HG02884 (cell line): Measurements from ENCODE around the gene MRI1.
"Not testable (repeated sequence)": the region's sequence is repeated elsewhere in the genome, so short reads cannot be mapped to it uniquely, and the experiment has no call there.

Source experiments
- ATAC-seq: cut with Tn5 transposase; IDR thresholded peaks from one replicate; pipeline ENCODE4 v1.9.1; 2021; ENCODE audit warnings: mild to moderate bottlenecking, moderate library complexity; ENCODE audit not compliant: unreplicated experiment

MRI1 gene

DNA sequence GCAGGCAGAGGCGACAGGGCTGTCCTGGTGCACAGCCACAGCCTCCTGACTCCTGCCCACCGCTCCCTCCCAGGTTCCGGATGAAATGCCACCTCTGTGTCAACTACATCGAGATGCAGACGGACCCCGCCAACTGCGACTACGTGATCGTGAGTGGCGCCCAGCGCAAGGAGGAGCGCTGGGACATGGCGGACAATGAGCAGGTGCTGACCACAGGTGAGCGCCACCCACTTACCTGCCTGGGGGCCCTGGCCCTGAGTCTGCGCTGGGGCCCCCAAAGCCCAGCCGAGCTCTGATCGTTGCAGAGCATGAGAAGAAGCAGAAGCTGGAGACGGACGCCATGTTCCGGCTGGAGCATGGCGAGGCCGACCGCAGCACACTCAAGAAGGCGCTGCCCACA, 5.5 kb upstream of the MRI1 start:
- no peak for ATAC-seq

- ATAC-seq: no peak
These were observed 2.9 kb upstream of the MRI1 start for GRCh38 chr19:13761423-13761822.

GRCh38 chr19:13762635-13763235, 1.6 kb upstream of the MRI1 start:
- ATAC-seq: no peak

- no peak for ATAC-seq
These were observed 1.1 kb upstream of the MRI1 start for GRCh38 chr19:13763265-13763664.

DNA sequence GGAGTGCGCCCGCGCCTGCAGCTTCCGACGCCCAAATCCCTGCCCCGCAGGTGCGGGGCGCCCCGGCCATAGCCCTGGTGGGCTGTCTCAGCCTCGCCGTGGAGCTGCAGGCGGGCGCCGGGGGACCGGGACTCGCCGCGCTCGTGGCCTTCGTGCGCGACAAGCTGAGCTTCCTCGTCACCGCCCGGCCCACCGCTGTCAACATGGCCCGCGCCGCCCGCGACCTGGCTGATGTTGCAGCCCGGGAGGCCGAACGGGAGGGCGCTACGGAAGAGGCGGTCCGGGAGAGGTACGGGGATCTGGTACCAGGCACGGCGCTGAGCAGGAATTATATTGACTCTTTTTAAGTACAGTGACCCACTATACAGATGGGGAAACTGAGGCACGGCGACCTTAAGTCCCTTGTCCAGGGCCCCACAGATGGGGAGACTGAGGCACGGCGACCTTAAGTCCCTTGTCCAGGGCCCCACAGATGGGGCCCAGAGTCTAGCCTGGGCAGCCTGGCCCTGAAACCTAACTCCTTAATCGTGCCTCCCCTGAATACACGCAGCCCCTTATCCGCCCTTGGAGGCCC, 586 bp downstream of the MRI1 start:
- ATAC-seq: no peak

DNA sequence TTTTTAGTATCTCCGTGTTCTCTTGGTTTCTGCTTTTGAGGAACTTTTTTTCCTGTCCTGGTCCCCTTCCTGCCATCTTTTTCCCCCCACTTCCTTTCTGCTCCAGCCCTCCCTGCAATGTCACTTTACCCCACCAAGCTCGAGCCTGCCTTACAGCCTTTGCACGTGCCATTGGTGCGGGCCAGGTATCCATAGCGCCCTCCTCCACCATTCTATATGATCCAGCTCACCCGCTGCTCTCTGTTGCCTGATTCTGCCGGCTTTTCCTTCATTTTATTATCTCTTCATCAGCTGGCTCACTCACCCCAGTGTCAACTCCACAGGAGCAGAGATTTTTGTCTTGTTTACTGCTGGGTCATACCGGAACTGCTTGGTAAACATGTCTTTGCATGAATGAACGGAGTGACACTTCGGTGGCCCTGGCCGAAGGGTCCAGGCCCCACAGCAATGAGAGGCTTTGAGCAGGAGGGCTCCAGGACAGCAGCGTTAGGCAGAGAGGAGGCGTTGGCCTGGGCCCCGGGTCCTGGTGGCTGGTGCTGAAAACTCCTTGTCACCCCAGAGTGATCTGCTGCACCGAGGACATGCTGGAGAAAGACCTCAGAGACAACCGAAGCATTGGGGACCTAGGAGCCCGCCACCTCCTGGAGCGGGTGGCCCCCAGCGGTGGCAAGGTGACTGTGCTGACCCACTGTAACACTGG, 1.2 kb downstream of the MRI1 start:
- no peak for ATAC-seq

DNA sequence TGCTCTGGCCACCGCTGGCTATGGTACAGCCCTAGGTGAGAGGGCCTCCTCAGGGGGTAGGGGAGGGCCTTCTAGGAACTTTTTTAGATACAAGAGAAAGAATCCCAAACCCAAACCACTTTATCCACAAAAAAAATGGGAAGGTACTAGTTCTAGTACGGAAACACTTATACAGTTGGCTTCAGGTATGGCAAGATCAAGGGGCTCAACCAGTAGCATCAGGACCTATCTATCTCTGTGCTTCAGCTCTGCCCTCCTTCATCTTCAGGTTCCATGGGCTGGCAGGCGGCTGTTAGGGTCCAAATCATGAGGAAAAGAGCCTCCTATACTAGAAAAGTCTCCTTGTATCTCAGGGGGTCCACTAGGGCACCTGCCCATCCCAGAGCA, 1.8 kb downstream of the MRI1 start:
- no peak for ATAC-seq

DNA sequence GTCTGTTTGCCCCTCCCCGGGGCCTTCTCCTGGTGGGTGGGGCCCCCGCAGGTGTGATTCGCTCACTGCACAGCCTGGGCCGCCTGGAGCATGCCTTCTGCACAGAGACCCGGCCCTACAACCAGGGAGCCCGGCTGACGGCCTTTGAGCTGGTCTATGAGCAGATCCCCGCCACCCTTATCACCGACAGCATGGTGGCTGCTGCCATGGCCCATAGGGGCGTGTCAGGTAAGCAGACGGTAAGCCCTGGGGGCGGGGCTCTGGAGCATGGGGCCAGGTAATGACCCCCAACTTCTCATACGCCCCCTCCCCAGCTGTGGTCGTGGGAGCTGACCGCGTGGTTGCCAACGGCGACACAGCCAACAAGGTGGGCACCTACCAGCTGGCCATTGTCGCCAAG, 4.2 kb downstream of the MRI1 start:
- no peak for ATAC-seq

DNA sequence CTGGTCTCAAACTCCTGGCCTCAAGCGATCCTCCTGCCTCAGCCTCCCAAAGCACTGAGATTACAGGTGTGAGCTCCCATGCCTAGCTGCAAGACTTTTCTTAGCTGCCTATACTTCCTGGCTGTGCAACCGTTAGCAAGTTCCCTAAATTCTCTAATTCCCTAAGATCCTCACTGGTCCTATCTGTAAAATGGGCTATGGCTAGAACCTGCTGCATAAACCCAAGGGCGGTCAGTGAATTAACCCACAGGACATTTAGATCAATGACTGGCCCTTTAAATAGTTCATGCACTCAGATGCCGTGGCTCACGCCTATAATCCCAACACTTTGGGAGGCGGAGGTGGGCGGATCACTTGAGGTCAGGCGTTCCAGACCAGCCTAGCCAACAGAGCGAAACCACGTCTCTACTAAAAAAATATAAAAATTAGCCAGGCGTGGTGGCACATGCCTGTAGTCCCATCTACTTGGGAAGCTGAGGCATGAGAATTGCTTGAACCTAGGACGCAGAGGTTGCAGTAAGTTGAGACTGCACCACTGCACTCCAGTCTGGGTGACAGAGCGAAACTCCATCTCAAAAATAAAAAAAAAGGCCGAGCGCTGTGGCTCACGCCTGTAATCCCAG, 5.8 kb downstream of the MRI1 start:
- no peak for ATAC-seq

DNA sequence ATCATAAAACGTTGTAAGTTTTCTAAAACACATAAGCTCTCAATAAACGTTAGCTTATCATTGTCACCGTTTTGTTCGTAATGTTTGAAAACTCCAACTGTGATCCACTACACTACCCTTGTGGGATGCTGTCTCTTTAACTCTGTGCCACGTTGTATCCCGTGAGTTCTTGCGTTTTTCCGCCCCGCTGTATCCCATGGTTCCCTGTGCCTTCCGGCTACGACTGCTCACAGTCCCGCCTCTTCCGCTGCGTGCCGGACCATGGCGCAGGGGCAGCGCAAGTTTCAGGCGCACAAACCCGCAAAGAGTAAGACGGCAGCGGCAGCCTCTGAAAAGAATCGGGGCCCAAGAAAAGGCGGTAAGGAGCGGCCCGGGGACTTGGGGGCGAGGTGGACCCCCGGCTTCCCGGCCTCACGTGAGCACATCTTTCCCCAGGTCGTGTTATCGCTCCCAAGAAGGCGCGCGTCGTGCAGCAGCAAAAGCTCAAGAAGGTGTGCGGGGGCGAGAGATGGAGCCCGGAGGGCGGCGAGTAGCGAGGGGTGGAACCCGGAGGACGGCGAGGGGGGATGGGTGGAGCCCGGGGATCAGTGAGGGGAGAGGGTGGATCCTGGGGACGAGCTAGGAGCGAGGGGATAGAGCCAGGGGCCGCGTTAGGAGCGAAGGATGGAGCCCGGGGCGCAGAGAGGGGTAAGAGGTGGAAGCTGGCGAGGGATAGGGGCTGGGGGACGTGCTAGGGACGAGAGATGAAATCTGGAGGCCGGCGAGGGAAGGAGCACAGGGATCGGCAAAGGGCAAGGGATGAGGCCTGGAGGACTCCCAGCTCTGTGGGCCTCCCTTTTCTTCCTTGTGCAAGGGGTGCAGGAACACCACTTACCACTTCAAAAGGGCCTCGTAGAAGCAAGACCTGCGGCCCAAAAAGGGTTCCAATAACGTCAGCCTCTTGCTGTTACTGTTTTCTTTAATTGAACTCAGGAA, 10.2 kb downstream of the MRI1 start, which contains the start of gene C19orf53:
C19orf53 (plus strand) TSS at position 240 of the 975 bp plus-strand sequence; CDS start at position 262, 22 bp downstream.
- ATAC-seq: peak; percentile 84

DNA sequence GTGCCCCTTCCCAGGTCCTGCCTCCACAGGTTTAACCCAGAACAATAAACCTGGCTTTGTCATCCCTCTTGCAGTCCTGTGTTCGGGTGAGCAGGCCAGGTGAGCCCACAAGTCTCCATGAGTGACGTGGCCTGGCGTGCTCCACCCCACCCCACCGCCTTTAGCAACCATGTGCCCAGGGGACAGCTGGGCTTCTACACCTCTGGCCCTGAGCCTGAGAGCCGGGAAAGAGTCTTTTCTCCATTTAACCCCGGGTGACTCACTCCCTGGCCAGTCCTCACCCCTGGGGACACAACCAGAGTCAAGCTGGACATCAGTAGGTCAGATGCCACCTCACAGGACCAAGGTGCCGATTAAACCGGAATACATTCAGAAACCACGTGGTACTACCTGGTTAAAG, 14.1 kb downstream of the MRI1 start:
- no peak for ATAC-seq

DNA sequence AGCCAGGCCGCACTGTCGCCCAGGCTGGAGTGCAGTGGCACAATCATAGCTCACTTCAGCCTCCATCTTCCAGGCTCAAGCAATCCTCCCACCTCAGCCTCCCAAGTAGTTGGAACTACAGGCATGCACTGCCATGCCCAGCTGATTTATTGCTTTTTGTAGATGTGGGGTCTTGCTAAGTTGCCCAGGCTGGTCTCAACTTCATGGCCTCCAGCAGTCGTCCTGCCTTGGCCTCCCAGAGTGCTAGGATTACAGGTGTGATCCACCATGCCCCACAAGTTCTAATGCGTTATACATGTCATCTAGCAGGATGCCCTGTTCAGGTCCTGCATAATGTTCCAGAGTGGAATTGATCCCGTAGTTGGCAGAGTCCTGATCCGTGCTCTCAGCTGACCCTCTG, 14.5 kb downstream of the MRI1 start:
- ATAC-seq: no peak

GRCh38 chr19:13779794-13780193, 15.5 kb downstream of the MRI1 start:
- ATAC-seq: not testable (repeated sequence)

DNA sequence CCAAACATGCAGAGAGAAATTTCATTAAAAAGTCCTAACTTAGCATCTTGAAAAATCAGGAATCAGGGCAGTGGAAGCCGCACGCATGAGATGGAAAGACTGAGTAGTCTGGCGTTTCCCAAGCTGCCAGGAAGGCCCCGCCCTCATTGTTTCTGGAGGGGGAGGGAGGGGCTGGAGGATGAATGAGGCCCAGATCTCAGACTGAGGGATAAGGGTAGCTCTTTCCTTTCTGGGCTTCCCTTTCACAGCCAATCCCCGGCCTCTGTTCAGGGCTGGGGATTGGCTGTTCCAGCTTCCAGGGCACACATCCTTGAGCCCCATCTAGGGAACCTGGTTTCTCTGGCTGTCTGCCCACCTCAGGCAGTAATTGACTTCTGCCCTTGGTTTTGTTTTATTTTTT, 17.2 kb downstream of the MRI1 start:
- ATAC-seq: no peak

DNA sequence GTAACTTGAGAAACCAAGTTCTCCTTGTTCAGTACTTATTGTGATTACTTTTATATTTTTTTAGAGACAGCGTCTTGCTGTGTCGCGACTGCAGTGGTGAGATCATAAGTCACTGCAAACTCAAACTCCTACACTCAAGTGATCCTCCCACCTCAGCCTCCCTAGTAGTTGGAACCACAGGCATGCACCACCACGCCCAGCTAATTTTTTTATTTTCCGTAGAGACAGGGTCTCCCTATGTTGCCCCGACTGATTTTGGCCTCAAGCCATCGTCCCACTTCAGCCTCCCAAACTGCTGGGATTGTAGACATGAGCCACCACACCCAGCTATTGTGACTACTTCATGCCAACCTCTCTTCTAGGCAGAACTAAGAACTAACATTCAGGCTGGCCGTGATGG, 18.2 kb downstream of the MRI1 start:
- ATAC-seq: no peak

GRCh38 chr19:13783565-13784500, 19.5 kb downstream of the MRI1 start:
- ATAC-seq: no peak

DNA sequence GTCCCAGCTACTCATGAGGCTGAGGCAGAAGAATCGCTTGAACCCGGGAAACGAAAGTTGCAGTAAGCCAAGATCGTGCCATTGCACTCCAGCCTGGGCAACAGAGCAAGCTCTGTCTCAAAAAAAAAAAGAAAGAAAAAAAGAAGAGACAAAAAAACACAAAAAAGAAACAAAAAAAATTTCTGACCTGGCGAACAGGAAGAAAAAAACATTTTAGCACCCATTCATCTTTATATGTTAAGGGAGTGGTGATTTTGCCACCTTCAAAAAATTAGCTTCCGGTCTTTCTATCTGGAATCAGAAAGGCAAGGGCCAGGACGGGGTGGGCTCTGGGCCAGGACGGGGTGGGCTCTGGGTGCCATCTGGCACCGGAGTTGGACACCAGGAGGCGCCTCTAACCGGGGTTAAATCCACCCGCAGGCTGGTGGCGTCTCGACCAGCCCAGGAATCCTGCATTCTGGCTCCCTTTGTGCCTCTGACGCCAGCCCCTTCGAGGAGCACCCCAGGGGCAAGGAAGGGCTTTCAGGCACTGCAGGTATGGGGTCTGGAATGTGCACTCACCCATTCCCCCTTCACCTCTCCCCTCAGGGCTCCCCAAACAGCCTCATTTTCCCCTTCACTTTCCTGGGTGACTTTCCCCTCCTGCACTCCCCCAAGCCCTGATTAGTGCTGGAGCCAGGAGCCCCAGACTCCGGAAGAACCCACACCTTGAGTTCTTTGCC, 20.6 kb downstream of the MRI1 start:
- no peak for ATAC-seq

- no peak for ATAC-seq
These were observed 24.7 kb downstream of the MRI1 start for GRCh38 chr19:13788991-13789390.

- no peak for ATAC-seq
These were observed 26.0 kb downstream of the MRI1 start for GRCh38 chr19:13790354-13790753.
